Thoracic aorta (tissue), 2 donors: ENCODE data around the gene TXLNB. TPM values are rescaled to one million over a fixed set of nuclear protein-coding genes. Genes with fewer than 3 reads are reported as not detected.

Experiments used
- ATAC-seq: fragments of 150-250 bp; one replicate; pipeline ENCODE4 v1.8.0; 2017; ENCODE audit warnings: low read depth; ENCODE audit not compliant: insufficient number of reproducible peaks, low FRiP score
- DNase-seq: peaks from one replicate; pipeline ENCODE4 v3.0.0-alpha.2; 2020; ENCODE audit warnings: low spot score
- H3K27ac ChIP-seq, 2 donors: fragments of 200-600 bp; sonication (generic); 1 replicate in 1 of 2; 2 replicates in 1 of 2; pipeline ENCODE4 v1.5.1; 2016; ENCODE audit warnings: mild to moderate bottlenecking in 2 of 2, moderate library complexity in 2 of 2
- H3K27me3 ChIP-seq: fragments of 200-600 bp; sonication (generic); replicated peaks from 2 replicates; pipeline ENCODE4 v1.6.0; 2016; ENCODE audit warnings: mild to moderate bottlenecking; ENCODE audit not compliant: insufficient read depth
- H3K36me3 ChIP-seq: fragments of 200-600 bp; sonication (generic); one replicate; pipeline ENCODE4 v1.5.1; 2016
- H3K4me1 ChIP-seq, 2 donors: fragments of 200-600 bp; sonication (generic); 1 replicate in 1 of 2; 2 replicates in 1 of 2; pipeline versions ENCODE4 v1.5.1 to v1.6.0; 2016; ENCODE audit warnings: low read depth in 2 of 2, mild to moderate bottlenecking in 1 of 2; ENCODE audit not compliant: control insufficient read depth in 1 of 2
- H3K4me3 ChIP-seq: fragments of 200-600 bp; sonication (generic); 2 replicates; pipeline ENCODE4 v1.5.1; 2016; ENCODE audit warnings: mild to moderate bottlenecking
- H3K9me3 ChIP-seq: fragments of 200-600 bp; sonication (generic); 2 replicates; pipeline ENCODE4 v1.5.1; 2016
- CTCF ChIP-seq: fragments of 200-600 bp; sonication (generic); IDR thresholded peaks from one replicate; pipeline ENCODE4 v1.5.1; 2019; ENCODE audit warnings: antibody characterized with exemption
- total RNA-seq, 2 donors: library from RNA; depleted of rRNA; stranded (reverse); fragments of >200 nt; gene quantifications; one replicate each; pipeline versions ENCODE4 v1.1.0 to v1.2.3, GENCODE V29; 2016

The TXLNB gene
- under 1 TPM; 0.49 to 0.81 TPM for total RNA-seq

- ATAC-seq (peak; percentile 44), DNase-seq (peak; percentile 49)
- Histone ChIP-seq H3K4me3 (peak within 1 kb of the TSS; percentile 56), H3K9me3 (no peaks in the 10 kb centered on the region), H3K27me3 (no peaks in the 10 kb centered on the region), H3K4me1 (peaks cover 18 to 23% of the 10 kb centered on the region in 2 donors), H3K36me3 (no peaks in the 10 kb centered on the region), H3K27ac (peak within 1 kb of the TSS; percentile 69 to 70)
- no peak for TF ChIP-seq CTCF
These were observed at the start of gene TXLNB for GRCh38 chr6:139291813-139292619. Gene TXLNB (minus strand): TSS chr6:139291998. CDS start chr6:139288899, 3,099 bp downstream.

GRCh38 chr6:139341060-139341459 lies 49.3 kb upstream of the TXLNB start:
- no peak overlapping the region for H3K4me3 ChIP-seq
- H3K4me1 ChIP-seq: peaks cover 6 to 10% of the 10 kb centered on the region in 2 donors
- no peaks in the 10 kb centered on the region for H3K9me3 ChIP-seq
- no peak for TF ChIP-seq CTCF
- no peaks in the 10 kb centered on the region for H3K36me3 ChIP-seq
- DNase-seq (no peak), ATAC-seq (no peak)
- no peaks in the 10 kb centered on the region for H3K27me3 ChIP-seq
- no peak overlapping the region for H3K27ac ChIP-seq

GRCh38 chr6:139338795-139339194 lies 47.0 kb upstream of the TXLNB start:
- DNase-seq (no peak), ATAC-seq (no peak)
- H3K27ac ChIP-seq: no peak overlapping the region

GRCh38 chr6:139337830-139338229 lies 46.0 kb upstream of the TXLNB start:
- DNase-seq (no peak), ATAC-seq (no peak)
- peaks cover 17 to 32% of the 10 kb centered on the region in 2 donors for H3K4me1 ChIP-seq
- H3K9me3 ChIP-seq: no peaks in the 10 kb centered on the region
- no peak for TF ChIP-seq CTCF
- no peak overlapping the region for H3K4me3 ChIP-seq
- no peaks in the 10 kb centered on the region for H3K27me3 ChIP-seq
- H3K27ac ChIP-seq: no peak overlapping the region
- H3K36me3 ChIP-seq: no peaks in the 10 kb centered on the region

More at GRCh38 chr6:139338795-139339194, 47.0 kb upstream of the TXLNB start:
- TF ChIP-seq CTCF: no peak
- Histone ChIP-seq H3K27me3 (no peaks in the 10 kb centered on the region), H3K4me1 (peaks cover 17 to 31% of the 10 kb centered on the region in 2 donors), H3K4me3 (no peak overlapping the region), H3K9me3 (no peaks in the 10 kb centered on the region), H3K36me3 (no peaks in the 10 kb centered on the region)

GRCh38 chr6:139337001-139337400 lies 45.2 kb upstream of the TXLNB start:
- Histone ChIP-seq H3K27me3 (no peaks in the 10 kb centered on the region), H3K9me3 (no peaks in the 10 kb centered on the region), H3K27ac (no peak overlapping the region), H3K36me3 (no peaks in the 10 kb centered on the region), H3K4me1 (peaks cover 17 to 32% of the 10 kb centered on the region in 2 donors), H3K4me3 (no peak overlapping the region)
- no peak for TF ChIP-seq CTCF
- no peak for ATAC-seq
- no peak for DNase-seq
